Right kidney (tissue), 9 donors: ENCODE measurements around the gene ASAH2.
"Not testable (repeated sequence)": the region's sequence is repeated elsewhere in the genome, so short reads cannot be mapped to it uniquely, and the experiment has no call there.

Experiments
- DNase-seq: peaks from one replicate; pipeline ENCODE4 v3.0.0-alpha.2; 2016
- long read RNA-seq, 8 donors: transcript quantifications; one replicate each; lab custom pipeline, GENCODE V29; 2026

ASAH2 gene
- long read RNA-seq, donor 1 = 0 reads
- long read RNA-seq, donor 2 = 0 reads
- long read RNA-seq, donor 3 = 0 reads
- long read RNA-seq, donor 4 = 0 reads
- long read RNA-seq, donor 5 = 0 reads
- long read RNA-seq, donor 6, partial matches to known transcripts = 89 of 89 reads
- long read RNA-seq, donor 6, other reads (novel, unspliced or antisense) = 0 of 89 reads
- long read RNA-seq, donor 7 = 0 reads
- long read RNA-seq, donor 8 = 0 reads

DNA sequence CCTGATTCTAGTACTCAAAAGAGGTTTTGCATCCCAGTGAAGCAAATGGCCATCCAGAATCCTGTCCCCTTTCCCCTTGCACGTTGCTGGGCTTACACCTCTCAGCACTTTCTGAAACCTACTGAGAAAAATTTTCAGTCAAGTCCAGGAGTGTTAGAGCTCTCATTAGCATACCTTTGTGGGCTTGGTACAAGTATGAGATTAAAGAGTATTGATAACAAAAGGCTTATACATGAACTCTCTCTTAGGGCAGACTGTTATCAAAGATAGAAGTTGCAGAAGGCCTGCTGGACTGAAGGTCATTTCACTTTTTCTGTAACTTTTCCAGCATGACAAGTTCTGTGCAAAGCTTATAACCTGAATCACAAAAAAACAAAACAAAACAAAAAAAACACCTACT, at the start of gene ASAH2:
ASAH2 (minus strand) TSS at position 123 of the 400 bp plus-strand sequence. CDS start 2,906 bp downstream, outside the sequence.
- no peak for DNase-seq

DNA sequence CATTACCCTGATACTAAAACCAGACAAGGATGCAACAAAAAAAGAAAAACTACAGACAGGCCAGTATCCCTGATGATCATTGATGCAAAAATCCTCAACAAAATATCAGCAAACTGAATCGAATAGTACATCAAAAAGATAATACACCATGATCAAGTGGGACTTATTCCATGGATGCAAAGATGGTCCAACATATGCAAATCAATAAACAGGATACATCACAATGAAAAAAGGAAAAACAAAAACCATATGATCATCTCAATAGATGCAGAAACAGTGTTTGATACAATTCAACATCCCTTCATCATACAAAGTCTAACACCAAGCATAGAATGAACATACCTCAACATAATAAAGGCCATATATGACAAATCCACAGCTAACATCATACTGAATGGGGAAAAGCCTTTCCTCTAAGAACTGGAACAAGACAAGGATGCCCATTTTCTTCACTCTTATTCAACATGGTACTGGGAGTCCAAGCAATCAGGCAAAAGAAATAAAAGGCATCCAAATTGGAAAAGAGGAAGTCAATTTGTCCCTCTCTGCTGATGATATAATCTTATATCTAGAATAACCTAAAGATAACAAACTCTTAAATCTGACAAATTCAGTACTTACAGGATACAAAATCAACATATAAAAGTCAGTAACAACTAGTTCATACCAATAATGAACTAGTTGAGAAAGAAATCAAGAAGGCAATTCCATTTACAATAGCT, 48.8 kb upstream of the ASAH2 start:
- no peak for DNase-seq

DNA sequence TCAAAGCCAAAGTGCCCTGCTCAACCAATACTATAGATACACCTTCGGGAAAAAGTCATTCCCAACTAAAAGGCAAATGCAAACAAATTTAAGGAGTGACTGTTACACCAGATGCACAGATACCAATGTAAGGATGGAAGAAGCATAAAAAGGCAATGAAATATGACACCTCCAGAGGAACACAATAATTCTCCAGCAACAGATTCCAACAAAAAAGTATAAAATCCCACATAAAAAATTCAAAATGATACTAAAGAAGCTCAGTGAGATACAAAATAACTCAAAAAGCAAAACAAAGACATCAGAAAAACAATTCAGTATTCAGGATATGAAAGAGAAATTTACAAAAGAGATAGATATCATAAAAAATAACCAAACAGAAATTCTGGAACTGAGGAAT, 44.1 kb upstream of the ASAH2 start:
- DNase-seq = no peak

DNA sequence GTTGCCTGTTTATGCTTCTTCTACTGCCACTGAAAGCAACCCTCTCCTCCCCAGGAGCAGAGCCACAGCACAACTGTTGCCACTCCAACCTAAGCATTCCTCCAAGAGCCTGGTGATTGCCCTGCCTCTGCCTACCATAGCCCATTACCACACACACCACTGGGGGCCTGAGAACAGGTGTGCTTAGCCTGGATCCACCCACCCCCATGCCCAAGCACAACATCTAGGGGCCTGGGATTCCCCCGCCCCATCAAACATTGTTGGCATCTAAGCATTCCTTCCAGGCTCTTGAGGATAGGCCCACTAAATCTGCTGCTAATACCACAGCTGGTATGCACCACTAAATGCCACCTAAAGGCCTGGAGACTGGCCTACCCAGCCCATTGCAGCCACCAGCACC, 43.3 kb upstream of the ASAH2 start:
- no peak for DNase-seq

DNA sequence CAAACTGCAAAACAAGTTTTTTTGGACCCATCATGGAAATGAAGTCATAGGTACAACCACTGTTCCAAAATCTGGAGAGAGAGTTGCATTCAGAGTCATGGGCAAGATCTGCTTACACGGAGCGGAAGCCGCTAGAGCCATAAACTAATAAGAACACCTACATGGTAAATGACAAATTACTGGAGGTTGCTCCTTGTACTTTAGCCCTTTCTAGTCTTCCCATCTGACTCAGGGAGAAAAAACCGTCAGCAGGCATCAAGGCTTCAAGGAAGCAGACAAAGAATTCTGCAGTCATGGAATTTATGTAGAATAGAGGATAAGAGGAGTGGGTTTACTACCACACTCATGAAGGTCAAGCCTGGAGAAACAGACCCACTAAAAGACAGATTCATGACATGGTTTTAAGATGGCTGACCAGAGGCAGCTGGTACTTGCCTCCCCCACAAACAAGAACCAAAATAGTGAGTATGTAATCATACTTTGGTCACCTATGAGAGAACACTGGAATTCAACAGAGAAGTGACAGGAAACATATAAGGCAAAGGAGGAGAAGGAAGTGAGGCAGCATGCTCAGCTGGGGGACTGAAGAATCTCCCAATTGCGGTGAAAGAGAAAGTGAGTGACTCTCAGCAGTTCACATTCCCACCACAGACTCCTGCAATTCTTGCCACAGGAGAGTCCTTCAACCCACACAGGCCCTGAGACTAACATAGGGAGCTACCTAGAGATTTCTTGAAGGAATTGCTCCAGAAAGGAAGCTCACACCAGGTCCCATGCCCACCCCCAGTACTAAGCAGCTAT, 42.4 kb upstream of the ASAH2 start:
- DNase-seq = no peak

DNA sequence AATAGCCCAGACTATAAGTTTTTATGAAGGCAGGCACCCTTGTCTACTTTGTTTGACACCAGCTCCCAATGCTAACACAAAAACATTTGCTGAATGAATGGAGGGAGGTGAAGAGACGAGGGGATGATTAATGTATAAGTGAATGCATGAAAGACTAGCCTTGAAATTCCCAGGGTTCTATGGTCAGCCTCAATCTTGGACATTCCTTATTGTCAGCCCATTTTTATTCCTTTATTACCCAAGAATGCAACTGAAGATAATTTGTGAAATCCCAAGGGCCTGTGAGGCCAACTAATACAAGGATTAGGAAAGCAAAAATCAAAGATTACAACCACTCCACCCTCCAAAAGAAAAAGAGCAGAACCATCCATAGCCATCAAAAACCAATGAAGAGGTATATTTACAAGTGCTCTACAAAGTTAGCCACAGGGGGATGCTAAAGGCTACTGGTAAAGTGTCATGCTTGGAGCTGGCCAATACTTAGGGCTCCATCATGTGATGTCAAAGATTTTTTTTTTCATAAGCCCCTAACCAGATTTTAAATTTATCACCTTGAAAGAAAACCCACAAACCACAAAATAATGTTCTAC, 40.0 kb upstream of the ASAH2 start:
- no peak for DNase-seq

DNA sequence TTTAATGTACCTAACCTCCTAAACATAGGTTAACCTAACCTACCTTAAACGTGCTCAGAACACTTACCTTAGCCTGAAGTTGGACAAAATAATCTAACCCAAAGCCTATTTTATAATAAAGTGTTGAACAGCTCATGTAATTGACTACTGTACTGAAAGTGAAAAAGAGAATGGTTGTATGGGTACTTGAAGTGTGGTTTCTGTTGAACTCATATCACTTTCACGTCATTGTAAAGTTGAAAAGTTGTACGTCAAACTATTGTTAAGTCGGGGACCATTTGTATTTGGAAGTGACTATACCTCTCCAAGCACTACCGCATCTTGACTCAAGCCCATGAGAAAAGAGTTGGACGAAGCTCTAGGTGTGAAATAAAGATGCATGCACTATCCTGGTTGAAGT, 37.9 kb upstream of the ASAH2 start:
- DNase-seq = no peak

DNA sequence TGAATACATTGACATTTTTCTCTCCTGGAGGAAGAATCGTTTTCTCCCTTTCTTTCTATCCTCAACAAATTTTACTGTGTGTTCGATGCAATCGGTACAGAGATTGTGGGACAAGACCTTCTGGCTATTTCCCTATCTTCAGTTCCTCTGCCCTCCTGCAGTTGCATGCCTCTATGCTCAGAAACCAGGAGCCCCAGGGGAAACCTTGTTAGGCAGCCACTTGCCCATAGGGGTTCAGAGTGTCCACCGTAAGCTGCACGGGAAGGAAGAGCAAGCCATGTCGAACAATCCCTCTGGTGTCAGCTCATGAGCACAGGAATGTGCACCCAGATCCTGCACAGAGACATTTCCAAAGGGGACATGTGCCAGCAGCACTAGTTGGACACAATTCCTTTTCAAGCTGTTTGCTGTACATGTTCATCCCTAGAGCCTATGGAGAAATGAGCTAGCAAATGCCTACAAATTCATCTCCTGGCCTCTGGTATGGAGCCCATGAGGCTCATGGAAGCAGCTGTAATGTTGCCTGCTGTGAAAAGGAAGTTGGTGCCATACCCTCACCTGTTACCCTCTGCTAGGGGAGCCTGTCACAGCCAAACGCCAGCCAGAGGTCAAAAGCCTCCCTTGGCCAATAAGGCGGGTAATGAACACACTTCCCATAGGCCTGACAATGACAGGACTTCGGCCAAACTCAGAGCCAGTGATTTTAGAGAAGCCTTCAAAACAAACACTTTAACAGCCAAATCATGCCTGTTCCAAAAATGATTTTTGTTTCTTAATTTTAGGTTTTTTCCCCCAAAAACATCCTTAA, 35.9 kb upstream of the ASAH2 start:
- no peak for DNase-seq

DNA sequence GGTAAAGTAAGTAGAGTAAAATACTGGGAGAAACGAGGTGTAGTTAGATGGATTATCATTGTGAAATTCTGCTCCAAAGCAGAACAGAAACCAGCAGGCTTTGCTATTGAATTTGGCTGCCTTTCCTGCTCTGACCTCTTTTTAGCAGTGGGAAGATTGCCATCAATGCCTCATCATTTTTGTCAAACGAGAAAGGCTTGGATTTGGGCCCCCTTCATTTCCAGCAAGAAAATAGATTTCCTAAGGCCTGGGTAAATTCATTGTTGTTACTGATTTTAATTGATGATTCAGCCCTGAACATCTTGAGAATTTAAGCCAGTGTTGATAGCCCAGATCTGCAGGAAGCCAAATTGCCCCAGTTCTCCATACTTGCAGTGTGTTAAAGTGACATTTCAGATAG, 35.2 kb upstream of the ASAH2 start:
- DNase-seq = no peak

DNA sequence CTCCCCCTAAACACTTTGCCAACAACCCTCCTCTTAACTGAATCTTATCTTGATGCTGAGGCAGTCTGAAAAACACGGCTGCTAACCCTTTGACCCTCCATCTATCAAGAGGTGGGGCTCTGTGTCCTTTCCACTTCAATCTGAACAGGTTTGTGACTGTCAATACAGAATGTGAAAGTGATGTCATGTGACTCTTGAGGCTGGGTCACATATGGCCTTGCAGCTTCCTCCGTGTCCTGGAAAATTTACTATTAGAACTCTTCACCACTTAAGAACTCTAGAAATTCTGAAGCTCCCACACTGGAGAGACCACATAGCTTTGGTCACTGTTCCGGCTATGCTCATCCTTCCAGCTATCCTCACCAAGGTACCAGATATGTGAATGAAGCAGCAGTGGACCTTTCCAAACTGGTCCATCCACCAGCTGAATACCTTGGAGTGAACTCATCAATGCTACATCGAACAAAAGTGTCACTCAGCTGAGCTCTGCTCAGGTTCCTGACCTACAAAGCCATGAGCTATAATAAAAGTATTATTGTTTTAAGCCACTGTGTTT, 30.7 kb upstream of the ASAH2 start:
- DNase-seq = no peak

DNA sequence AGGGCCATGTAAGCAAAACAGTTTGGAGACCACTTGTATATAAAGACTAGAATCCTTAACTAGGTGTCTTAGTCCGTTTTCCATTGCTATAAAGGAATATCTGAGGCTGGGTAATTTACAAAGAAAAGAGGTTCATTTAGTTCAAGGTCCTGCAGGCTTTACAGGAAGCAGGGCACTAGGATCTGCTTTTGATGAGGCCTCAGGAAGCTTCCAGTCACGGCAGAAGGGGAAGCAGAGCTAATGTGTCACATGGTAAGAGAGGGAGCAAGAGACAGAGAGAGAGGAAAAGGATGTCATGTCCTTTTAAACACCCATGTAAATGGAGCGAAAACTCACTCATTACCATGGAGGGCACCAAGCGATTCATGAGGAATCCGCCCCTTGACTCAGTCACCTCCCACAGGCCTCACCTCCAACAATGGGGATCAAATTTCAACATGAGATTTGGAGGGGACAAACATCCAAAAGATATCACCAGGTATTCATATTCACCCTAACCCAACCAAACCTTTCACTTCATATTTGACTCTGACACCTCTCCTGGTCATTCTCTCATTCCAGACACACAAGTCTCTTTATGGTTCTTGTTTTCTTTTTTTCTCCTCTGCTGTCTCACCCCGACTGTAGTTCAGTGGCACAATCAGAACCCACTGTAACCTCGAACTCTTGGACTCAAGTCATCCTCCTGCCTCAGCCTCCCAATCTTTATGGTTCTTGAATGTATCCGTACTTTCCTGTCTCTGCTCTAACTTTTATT, 30.1 kb upstream of the ASAH2 start:
- DNase-seq = no peak

DNA sequence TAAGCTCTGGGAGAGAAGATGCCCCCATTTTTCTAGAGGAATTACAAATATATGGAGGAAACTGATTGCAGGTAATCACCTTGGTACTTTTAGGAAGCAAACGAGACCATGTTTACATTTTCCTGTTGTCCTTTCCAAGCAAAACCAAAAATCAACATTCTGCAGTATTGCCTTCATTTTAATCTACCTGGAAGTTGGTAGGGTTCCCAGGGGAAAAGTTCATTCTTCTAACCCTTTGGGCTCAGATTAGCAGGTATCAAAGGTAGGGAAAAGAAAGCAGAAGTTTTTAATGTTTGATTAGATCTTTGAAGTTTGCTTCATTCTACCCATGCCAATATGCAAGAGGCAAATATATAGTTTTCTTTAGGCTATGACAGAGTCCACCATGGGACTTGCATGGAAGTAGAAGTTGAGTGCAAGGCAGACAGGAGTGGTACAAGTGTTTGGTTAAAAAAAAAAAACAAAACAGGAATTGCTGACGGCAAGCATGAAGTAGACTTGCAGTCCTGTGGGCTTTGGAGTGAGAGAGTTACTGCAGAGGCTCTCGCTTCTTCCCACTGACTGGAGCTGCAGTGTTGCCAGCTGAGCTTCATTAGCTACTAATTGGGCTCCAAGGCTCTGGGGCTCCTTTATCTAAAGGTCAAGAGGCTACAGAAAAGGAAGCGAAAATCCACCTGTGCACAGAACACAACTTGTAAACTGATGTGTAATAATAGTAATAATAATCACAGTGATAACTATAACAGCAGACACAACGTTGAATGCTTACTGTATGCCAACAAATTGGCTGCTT, 28.9 kb upstream of the ASAH2 start:
- DNase-seq = no peak

DNA sequence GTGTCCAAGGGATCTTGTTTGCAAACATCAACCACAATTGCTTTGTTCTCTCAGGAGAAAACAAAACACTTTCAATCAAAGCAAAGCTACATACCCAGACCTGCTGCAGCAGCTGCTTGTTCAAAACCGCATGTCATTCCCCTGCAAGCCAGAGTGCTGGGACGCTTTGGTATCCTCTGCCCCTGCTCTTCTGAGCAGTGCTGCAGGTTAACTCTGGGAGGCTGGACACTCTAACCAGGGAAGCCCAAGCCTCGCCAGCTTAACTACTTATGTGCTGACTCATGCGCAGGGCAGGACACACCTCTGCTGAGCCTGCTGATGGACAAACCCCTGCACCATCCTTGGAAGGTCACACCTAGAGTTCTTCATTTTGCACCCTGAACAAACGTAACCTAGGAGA, 28.2 kb upstream of the ASAH2 start:
- no peak for DNase-seq

DNA sequence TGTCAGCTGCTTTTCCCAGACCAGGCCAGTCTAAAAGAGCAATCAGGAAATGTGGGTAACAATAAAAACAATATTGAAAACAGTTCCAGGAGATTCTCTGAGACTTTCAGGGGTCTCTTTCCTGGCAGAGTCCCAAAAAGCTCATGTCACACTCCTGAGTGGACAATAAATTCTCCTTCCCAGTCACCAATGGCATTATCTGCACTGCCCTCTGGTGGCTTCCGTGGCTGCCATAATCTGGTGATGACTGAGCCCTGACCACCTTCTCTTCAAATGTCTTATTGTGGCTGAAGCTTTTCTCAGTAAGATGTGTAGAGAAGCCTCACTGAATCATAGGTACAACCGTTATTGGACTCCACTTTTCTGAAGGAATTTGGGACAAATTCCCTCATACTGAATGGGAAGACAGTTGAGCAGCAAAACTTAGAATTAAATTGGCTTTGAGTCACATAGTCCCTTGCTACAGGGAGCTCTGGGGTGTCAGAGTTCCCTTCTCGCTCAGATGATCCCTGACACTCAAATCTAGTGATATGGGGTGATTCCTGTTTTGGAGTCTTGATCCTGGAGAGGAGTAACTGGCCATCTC, 24.4 kb upstream of the ASAH2 start:
- no peak for DNase-seq

DNA sequence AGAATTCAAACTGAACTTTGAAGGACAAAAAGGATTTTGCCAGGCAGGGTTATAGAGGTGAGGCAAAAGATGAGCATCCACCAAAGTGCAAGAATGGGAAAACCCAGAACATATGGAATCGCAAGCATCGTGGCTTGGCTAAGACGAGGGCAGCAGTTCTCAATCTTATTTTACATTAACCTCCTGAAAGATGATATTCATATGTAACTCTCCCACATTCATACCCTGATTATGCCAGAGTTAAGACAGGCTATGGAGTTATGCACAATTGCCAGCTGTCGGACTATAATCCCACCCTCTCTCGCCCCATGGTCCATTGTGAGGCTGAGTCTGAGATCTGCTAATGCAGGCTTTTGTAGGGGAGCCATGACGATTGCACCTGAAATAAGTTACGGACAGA, 21.2 kb upstream of the ASAH2 start:
- DNase-seq = no peak

DNA sequence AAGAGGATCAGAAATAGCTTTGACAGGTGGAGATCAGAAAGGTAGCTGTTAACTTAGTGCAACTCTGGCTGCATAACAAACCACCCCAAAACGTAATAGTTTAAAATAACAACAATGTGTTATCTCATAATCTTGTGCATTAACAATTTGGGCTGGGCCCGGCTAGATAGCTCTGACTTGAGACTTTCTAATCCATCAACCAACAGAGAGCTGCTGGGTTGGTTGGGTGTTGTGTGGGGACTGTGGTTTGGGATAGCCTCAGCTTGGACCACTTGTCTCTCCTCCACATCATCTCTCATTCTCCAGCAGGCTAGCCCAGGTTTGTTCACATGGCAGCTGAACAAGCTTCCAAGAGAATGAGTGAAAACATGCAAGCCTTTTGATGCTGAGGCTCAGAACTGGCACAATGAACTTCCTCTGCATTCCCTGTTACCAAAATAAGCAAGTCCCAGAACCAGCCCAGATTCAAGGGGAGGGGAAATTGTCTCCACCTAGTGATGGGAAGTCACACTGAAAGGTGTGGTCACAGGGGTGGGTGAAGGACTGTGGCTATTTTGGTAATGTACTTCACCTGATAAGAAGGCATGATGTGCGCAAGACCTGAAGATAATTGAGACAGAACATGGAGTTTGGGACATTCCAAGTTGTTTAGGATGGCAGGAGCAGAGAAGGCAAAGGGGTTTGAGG, 20.4 kb upstream of the ASAH2 start:
- no peak for DNase-seq

DNA sequence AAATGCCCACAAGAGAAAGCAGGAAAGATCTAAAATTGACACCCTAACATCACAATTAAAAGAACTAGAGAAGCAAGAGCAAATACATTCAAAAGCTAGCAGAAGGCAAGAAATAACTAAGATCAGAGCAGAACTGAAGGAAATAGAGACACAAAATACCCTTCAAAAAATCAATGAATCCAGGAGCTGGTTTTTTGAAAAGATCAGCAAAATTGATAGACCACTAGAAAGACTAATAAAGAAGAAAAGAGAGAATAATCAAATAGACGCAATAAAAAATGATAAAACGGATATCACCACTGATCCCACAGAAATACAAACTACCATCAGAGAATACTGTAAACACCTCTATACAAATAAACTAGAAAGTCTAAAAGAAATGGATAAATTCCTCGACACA, 16.6 kb upstream of the ASAH2 start:
- not testable (repeated sequence) for DNase-seq

DNA sequence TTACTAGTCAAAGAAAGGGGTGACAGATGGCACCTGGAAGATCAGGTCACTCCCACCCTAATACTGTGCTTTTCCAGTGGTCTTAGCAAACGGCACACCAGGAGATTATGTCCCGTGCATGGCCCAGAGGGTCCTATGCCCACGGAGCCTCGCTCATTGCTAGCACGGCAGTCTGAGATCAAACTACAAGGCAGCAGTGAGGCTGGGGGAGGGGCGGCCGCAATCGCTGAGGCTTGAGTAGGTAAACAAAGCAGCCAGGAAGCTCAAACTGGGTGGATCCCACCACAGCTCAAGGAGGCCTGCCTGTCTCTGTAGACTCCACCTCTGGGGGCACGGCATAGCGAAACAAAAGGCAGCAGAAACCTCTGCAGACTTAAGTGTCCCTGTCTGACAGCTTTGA, 11.3 kb upstream of the ASAH2 start:
- not testable (repeated sequence) for DNase-seq

DNA sequence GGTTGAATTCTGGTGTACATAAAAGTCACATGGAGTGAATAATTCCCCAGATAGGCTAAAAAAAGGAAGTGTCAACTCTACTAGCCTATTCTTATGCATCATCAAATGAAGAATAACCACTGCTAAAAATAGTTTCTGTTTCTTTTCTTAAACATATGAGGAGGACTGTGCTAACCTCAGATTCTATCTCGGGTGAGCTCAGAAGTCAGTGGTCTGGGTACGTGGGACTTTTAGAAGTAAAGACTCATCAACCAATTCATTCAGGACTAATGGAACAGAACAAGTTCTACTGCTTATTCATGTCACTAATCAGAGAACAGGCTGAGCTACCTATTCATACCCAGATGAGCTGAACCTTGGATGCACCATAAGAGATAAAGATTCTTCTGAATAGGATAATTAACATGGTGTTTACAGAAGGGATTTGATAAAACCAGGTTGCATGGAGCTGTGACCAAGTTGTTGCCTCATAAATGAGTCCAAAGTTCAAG, 9.5 kb upstream of the ASAH2 start:
- DNase-seq = no peak
